GM21576 (cell line): Measurements from ENCODE around the gene CCDC60.
"Not testable (repeated sequence)": the region's sequence is repeated elsewhere in the genome, so short reads cannot be mapped to it uniquely, and the experiment has no call there.

Source experiments
- ATAC-seq: cut with Tn5 transposase; IDR thresholded peaks from one replicate; pipeline ENCODE4 v1.9.1; 2021; ENCODE audit warnings: mild to moderate bottlenecking, moderate library complexity; ENCODE audit not compliant: unreplicated experiment

The CCDC60 gene

GRCh38 chr12:119338593-119339363, 4.2 kb downstream of the CCDC60 start:
- no peak for ATAC-seq

- ATAC-seq: no peak
Observed at GRCh38 chr12:119340578-119340977, 6.0 kb downstream of the CCDC60 start.

GRCh38 chr12:119341020-119341419, 6.5 kb downstream of the CCDC60 start:
- no peak for ATAC-seq

GRCh38 chr12:119341988-119342387, 7.5 kb downstream of the CCDC60 start:
- ATAC-seq: no peak

- no peak for ATAC-seq
Observed at GRCh38 chr12:119343130-119343529, 8.6 kb downstream of the CCDC60 start.

- no peak for ATAC-seq
Observed at GRCh38 chr12:119354172-119354571, 19.6 kb downstream of the CCDC60 start.

- not testable (repeated sequence) for ATAC-seq
Observed at GRCh38 chr12:119360366-119360765, 25.8 kb downstream of the CCDC60 start.

- ATAC-seq: no peak
Observed at GRCh38 chr12:119363037-119363436, 28.5 kb downstream of the CCDC60 start.

- no peak for ATAC-seq
Observed at GRCh38 chr12:119363490-119363889, 29.0 kb downstream of the CCDC60 start.

- ATAC-seq: no peak
Observed at GRCh38 chr12:119365451-119365850, 30.9 kb downstream of the CCDC60 start.

- no peak for ATAC-seq
Observed at GRCh38 chr12:119366007-119366406, 31.5 kb downstream of the CCDC60 start.

GRCh38 chr12:119369161-119369560, 34.6 kb downstream of the CCDC60 start:
- no peak for ATAC-seq

GRCh38 chr12:119369907-119370546, 35.5 kb downstream of the CCDC60 start:
- ATAC-seq: no peak

- no peak for ATAC-seq
Observed at GRCh38 chr12:119372540-119372939, 38.0 kb downstream of the CCDC60 start.

GRCh38 chr12:119373001-119373400, 38.5 kb downstream of the CCDC60 start:
- ATAC-seq: no peak

GRCh38 chr12:119373666-119374065, 39.1 kb downstream of the CCDC60 start:
- no peak for ATAC-seq

- no peak for ATAC-seq
Observed at GRCh38 chr12:119374635-119375034, 40.1 kb downstream of the CCDC60 start.

- no peak for ATAC-seq
Observed at GRCh38 chr12:119375075-119375882, 40.8 kb downstream of the CCDC60 start.

GRCh38 chr12:119375883-119376190, 41.3 kb downstream of the CCDC60 start:
- ATAC-seq: no peak

GRCh38 chr12:119378903-119379302, 44.4 kb downstream of the CCDC60 start:
- ATAC-seq: no peak

GRCh38 chr12:119381471-119382235, 47.1 kb downstream of the CCDC60 start:
- ATAC-seq: no peak
